ENCODE measurements around the gene SPATA20. TPM values are rescaled to one million over a fixed set of nuclear protein-coding genes. Genes with fewer than 3 reads are reported as not detected.

Gene SPATA20
- total RNA-seq, 1 donor from 2014 or later: 463 TPM

- TF ChIP-seq, protein P1, sequence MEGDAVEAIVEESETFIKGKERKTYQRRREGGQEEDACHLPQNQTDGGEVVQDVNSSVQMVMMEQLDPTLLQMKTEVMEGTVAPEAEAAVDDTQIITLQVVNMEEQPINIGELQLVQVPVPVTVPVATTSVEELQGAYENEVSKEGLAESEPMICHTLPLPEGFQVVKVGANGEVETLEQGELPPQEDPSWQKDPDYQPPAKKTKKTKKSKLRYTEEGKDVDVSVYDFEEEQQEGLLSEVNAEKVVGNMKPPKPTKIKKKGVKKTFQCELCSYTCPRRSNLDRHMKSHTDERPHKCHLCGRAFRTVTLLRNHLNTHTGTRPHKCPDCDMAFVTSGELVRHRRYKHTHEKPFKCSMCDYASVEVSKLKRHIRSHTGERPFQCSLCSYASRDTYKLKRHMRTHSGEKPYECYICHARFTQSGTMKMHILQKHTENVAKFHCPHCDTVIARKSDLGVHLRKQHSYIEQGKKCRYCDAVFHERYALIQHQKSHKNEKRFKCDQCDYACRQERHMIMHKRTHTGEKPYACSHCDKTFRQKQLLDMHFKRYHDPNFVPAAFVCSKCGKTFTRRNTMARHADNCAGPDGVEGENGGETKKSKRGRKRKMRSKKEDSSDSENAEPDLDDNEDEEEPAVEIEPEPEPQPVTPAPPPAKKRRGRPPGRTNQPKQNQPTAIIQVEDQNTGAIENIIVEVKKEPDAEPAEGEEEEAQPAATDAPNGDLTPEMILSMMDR (IDR thresholded peaks at IDR 0.05): no peak
- Histone ChIP-seq H3K27me3 (no peaks in the 10 kb centered on the region), H3K27ac (no peak overlapping the region), H3K4me3 (no peak overlapping the region), H3K4me1 (peaks cover 1 to 19% of the 10 kb centered on the region in 2 donors), H3K36me3 (no peaks in the 10 kb centered on the region), H3K9me3 (no peaks in the 10 kb centered on the region)
- no peak for DNase-seq (ENCODE audit: low spot score in 2 of 2)
- intact Hi-C loops (cut with DNase I): no loop called here
Observed at GRCh38 chr17:50594128-50594823, 47.3 kb downstream of the SPATA20 start.

DNA sequence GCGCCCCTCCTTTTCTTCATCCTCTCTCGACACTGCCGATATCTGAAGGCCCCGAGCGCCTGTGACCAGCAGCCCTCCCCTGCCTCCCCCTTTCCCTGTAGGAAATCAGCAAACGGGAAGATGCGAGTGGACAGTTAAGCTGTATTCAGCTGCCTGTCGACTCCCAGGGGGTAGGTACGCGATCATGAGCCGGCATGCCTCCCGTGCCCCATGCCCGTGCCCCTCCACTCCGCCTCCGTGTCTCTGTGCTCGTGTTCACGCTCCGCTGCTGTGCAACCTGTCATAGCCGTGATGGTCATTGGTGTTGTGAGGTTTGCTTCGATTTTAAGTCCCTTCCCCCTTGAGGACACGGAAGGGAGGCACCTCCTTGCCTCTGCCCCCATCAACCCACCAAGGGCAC lies 47.9 kb downstream of the SPATA20 start:
- Histone ChIP-seq H3K4me3 (no peak overlapping the region), H3K9me3 (no peaks in the 10 kb centered on the region), H3K27me3 (no peaks in the 10 kb centered on the region), H3K36me3 (no peaks in the 10 kb centered on the region), H3K27ac (no peak overlapping the region), H3K4me1 (peaks cover 0 to 12% of the 10 kb centered on the region in 2 donors)
- intact Hi-C loops (cut with DNase I): no loop called here
- DNase-seq (ENCODE audit: low spot score in 2 of 2): no peak
- TF ChIP-seq, protein P1 (IDR thresholded peaks at IDR 0.05): no peak

DNA sequence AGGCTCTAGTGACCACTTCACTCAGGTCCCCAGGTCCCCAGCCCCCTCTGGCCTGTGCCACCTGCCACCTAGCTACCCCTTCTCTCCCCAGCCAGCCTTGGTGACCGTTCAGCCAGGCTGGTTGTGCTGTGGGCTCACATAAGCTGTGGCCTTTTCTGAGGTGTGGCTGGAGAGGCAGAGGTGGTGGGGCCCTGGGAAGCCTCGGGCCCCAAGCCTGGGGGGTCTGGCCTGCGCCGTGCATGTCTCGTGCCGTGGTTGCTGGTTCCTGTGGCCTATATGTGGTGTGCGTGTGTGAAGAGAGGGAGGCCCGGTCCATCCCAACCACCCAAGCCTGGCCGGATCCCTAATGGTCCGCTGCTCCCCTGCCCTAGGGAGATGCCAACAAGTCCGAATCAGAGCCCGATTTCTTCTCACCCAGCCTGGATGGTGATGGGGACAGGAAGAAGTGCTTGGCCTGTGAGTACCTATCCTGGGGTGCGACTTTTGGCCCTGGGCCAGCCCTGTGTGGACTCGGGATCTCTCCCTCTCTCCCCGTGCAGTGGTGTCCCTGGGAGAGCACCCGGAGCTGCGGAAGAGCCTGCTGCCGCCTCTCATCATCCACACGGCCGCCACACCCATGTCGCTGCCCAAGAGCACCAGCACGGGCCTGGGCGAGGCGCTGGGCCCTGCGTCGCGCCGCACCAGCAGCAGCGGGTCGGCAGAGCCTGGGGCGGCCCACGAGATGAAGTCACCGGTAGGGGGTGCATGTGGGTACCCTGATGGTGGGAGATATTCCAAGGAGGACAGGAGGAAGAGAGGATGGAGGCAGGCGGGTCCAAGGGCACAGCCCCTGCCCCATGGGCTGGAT lies 49.4 kb downstream of the SPATA20 start:
- TF ChIP-seq, protein P1 (IDR thresholded peaks at IDR 0.05): no peak
- Histone ChIP-seq H3K4me3 (no peak overlapping the region), H3K27me3 (no peaks in the 10 kb centered on the region), H3K36me3 (no peaks in the 10 kb centered on the region), H3K4me1 (peaks cover 0 to 8% of the 10 kb centered on the region in 2 donors), H3K27ac (no peak overlapping the region), H3K9me3 (no peaks in the 10 kb centered on the region)
- no peak for DNase-seq (ENCODE audit: low spot score in 2 of 2)
- intact Hi-C loops (cut with DNase I): no loop called here

- peaks cover 0 to under 1% of the 10 kb centered on the region in 2 donors for H3K4me1 ChIP-seq
- H3K27me3 ChIP-seq: no peaks in the 10 kb centered on the region
- intact Hi-C loops (cut with DNase I): no loop called here
- TF ChIP-seq, protein P1 (IDR thresholded peaks at IDR 0.05): no peak
- no peak overlapping the region for H3K27ac ChIP-seq
- no peaks in the 10 kb centered on the region for H3K36me3 ChIP-seq
- H3K9me3 ChIP-seq: no peaks in the 10 kb centered on the region
- DNase-seq (ENCODE audit: low spot score in 2 of 2): no peak
- H3K4me3 ChIP-seq: no peak overlapping the region
Observed at GRCh38 chr17:50598487-50598886, 51.5 kb downstream of the SPATA20 start.

DNA sequence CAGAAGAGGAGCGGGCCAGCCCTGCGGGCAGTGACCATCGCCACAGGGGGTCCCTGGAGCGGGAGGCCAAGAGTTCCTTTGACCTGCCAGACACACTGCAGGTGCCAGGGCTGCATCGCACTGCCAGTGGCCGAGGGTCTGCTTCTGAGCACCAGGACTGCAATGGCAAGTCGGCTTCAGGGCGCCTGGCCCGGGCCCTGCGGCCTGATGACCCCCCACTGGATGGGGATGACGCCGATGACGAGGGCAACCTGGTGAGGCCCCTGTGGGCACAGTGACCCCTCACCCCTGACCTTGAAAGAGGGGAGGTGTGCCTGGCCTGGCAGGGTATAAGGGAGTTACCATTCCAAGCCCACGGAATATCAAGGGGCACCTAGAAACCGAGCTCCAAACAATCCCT lies 52.6 kb downstream of the SPATA20 start:
- H3K4me3 ChIP-seq: no peak overlapping the region
- H3K27ac ChIP-seq: no peak overlapping the region
- intact Hi-C loops (cut with DNase I): no loop called here

More for the DNA sequence above, 52.6 kb downstream of the SPATA20 start:
- no peaks in the 10 kb centered on the region for H3K9me3 ChIP-seq
- no peak for DNase-seq (ENCODE audit: low spot score in 2 of 2)
- H3K27me3 ChIP-seq: no peaks in the 10 kb centered on the region
- H3K4me1 ChIP-seq: peaks cover 0 to 3% of the 10 kb centered on the region in 2 donors
- TF ChIP-seq, protein P1 (IDR thresholded peaks at IDR 0.05): no peak
- no peaks in the 10 kb centered on the region for H3K36me3 ChIP-seq
